ENCODE measurements around the gene TBX19. TPM values are rescaled to one million over a fixed set of nuclear protein-coding genes. Genes with fewer than 3 reads are reported as not detected.
A peak's percentile ranks its signal among the peaks of the same experiment; 100 is the strongest.

The TBX19 gene
- total RNA-seq, 4 donors from 2014 or later: 0.50 to 1.5 (median 0.84) TPM

- Histone ChIP-seq H3K9me3 (peaks cover 0 to 8% (median 3%) of the 10 kb centered on the region in 3 donors), H3K27ac (peak overlapping the region in 1 of 4 donors; percentile 27), H3K4me1 (peaks cover 0 to 22% (median 6%) of the 10 kb centered on the region in 3 donors), H3K27me3 (no peaks in the 10 kb centered on the region), H3K36me3 (peaks cover 0 to 43% (median 0%) of the 10 kb centered on the region in 3 donors), H3K4me3 (no peak overlapping the region)
- WGBS, 2 donors: 32 to 47% methylated on average over 2 of the region's 2 CpGs
- DNase-seq: no peak
- intact Hi-C loops (cut with DNase I): no loop called here
- TF ChIP-seq POLR2A (IDR thresholded peaks at IDR 0.05): no peak
- TF ChIP-seq, protein P1, sequence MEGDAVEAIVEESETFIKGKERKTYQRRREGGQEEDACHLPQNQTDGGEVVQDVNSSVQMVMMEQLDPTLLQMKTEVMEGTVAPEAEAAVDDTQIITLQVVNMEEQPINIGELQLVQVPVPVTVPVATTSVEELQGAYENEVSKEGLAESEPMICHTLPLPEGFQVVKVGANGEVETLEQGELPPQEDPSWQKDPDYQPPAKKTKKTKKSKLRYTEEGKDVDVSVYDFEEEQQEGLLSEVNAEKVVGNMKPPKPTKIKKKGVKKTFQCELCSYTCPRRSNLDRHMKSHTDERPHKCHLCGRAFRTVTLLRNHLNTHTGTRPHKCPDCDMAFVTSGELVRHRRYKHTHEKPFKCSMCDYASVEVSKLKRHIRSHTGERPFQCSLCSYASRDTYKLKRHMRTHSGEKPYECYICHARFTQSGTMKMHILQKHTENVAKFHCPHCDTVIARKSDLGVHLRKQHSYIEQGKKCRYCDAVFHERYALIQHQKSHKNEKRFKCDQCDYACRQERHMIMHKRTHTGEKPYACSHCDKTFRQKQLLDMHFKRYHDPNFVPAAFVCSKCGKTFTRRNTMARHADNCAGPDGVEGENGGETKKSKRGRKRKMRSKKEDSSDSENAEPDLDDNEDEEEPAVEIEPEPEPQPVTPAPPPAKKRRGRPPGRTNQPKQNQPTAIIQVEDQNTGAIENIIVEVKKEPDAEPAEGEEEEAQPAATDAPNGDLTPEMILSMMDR (IDR thresholded peaks at IDR 0.05): no peak
Observed at GRCh38 chr1:168261390-168261789, 19.3 kb upstream of the TBX19 start.

DNA sequence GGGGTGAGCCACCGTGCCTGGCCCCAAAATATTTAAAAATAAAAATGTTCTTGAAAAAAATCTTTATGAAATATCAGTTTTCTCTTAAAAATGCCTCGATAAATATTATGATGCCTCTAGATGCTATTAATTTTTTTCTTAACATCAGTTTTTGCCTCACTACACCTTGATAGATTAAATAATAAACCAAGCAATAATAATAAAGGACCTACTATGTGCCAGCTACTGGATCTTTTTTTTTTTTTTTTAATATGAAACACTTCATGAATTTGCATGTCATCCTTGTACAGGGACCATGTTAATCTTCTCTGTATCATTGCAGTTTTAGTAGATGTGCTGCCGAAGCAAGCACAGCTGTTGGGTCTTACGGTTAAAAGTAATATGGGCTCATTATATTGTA is 17.5 kb upstream of the TBX19 start:
- intact Hi-C loops (cut with DNase I): no loop called here
- WGBS, 2 donors: 88 to 93% methylated on average over 4 of the region's 4 CpGs
- Histone ChIP-seq H3K27ac (no peak overlapping the region), H3K4me3 (no peak overlapping the region), H3K36me3 (peaks cover 0 to 28% (median 0%) of the 10 kb centered on the region in 3 donors), H3K9me3 (no peaks in the 10 kb centered on the region), H3K27me3 (no peaks in the 10 kb centered on the region), H3K4me1 (peaks cover 0 to 22% (median 6%) of the 10 kb centered on the region in 3 donors)
- no peak for DNase-seq
- TF ChIP-seq, protein P1 (IDR thresholded peaks at IDR 0.05): no peak
- TF ChIP-seq POLR2A (IDR thresholded peaks at IDR 0.05): no peak

GRCh38 chr1:168264296-168264695 is 16.4 kb upstream of the TBX19 start:
- TF ChIP-seq, protein P1 (IDR thresholded peaks at IDR 0.05): no peak
- no peak for TF ChIP-seq POLR2A (IDR thresholded peaks at IDR 0.05)
- H3K27me3 ChIP-seq: no peaks in the 10 kb centered on the region

DNA sequence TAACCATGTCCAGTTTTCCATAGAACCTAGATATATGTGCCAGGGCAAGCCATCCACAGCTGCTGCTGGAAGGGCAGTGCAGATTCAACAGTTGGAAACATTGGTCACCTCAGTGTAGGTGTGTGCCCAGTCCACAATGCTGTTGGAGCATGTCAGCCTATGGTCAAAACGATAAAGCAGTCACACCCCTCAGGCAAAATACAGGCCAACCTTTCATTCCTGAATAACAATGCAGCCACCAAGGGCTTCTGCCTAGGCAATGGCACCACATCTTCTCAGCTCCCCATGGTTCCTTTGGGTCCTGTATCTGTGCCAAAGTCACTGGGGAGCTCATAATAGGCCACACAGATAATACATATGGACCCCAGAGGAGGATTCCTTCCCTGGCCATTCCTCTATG is 15.1 kb upstream of the TBX19 start:
- intact Hi-C loops (cut with DNase I): no loop called here
- Histone ChIP-seq H3K4me1 (peaks cover 0 to 16% (median 6%) of the 10 kb centered on the region in 3 donors), H3K36me3 (peaks cover 0 to 22% (median 0%) of the 10 kb centered on the region in 3 donors), H3K4me3 (no peak overlapping the region), H3K9me3 (no peaks in the 10 kb centered on the region), H3K27me3 (no peaks in the 10 kb centered on the region), H3K27ac (no peak overlapping the region)
- no peak for DNase-seq
- 56 to 100% methylated on average over 1 of the region's 1 CpG for WGBS, 2 donors
- no peak for TF ChIP-seq POLR2A (IDR thresholded peaks at IDR 0.05)
- TF ChIP-seq, protein P1 (IDR thresholded peaks at IDR 0.05): no peak

More at GRCh38 chr1:168264296-168264695, 16.4 kb upstream of the TBX19 start:
- WGBS, 2 donors: 96% methylated on average over 7 of the region's 7 CpGs
- Histone ChIP-seq H3K4me3 (no peak overlapping the region), H3K27ac (no peak overlapping the region), H3K36me3 (peaks cover 0 to 22% (median 0%) of the 10 kb centered on the region in 3 donors), H3K4me1 (peaks cover 0 to 22% (median 6%) of the 10 kb centered on the region in 3 donors), H3K9me3 (no peaks in the 10 kb centered on the region)
- no peak for DNase-seq
- intact Hi-C loops (cut with DNase I): no loop called here

GRCh38 chr1:168266644-168267186 is 14.0 kb upstream of the TBX19 start:
- intact Hi-C loops (cut with DNase I): no loop called here
- Histone ChIP-seq H3K4me1 (peaks cover 0 to 5% (median 3%) of the 10 kb centered on the region in 3 donors), H3K4me3 (no peak overlapping the region), H3K27me3 (no peaks in the 10 kb centered on the region), H3K36me3 (peaks cover 0 to 19% (median 0%) of the 10 kb centered on the region in 3 donors), H3K9me3 (no peaks in the 10 kb centered on the region), H3K27ac (no peak overlapping the region)
- 55 to 56% methylated on average over 4 to 5 of the region's 6 CpGs for WGBS, 2 donors
- no peak for DNase-seq
- TF ChIP-seq, protein P1 (IDR thresholded peaks at IDR 0.05): no peak
- no peak for TF ChIP-seq POLR2A (IDR thresholded peaks at IDR 0.05)
